GM06990 (cell line): ENCODE measurements around the gene C2CD2L.
"Not testable (repeated sequence)": the region's sequence is repeated elsewhere in the genome, so short reads cannot be mapped to it uniquely, and the experiment has no call there.

Experiments used
- DNase-seq: peaks from one replicate; pipeline ENCODE4 v3.0.0-alpha.2; 2011; ENCODE audit not compliant: insufficient read length; ENCODE audit errors: extremely low read depth
- H3K27me3 ChIP-seq: replicated peaks from 2 replicates; pipeline ENCODE4 v1.6.0; 2011; ENCODE audit warnings: low read length; ENCODE audit not compliant: control insufficient read depth, insufficient read depth
- H3K36me3 ChIP-seq: 2 replicates; pipeline ENCODE4 v1.5.1; 2011; ENCODE audit warnings: low read length; ENCODE audit not compliant: control insufficient read depth, insufficient read depth
- H3K4me3 ChIP-seq: replicated peaks from 2 replicates; pipeline ENCODE4 v1.5.1; 2011; ENCODE audit warnings: low read depth, mild to moderate bottlenecking, control low read depth, low read length
- TF ChIP-seq, protein P1 (sequence below): IDR thresholded peaks from 2 replicates; pipeline ENCODE4 v1.5.1; 2011; ENCODE audit warnings: low read length, control low read depth, mild to moderate bottlenecking, inconsistent platforms; ENCODE audit not compliant: insufficient read depth, poor library complexity, severe bottlenecking

C2CD2L gene

DNA sequence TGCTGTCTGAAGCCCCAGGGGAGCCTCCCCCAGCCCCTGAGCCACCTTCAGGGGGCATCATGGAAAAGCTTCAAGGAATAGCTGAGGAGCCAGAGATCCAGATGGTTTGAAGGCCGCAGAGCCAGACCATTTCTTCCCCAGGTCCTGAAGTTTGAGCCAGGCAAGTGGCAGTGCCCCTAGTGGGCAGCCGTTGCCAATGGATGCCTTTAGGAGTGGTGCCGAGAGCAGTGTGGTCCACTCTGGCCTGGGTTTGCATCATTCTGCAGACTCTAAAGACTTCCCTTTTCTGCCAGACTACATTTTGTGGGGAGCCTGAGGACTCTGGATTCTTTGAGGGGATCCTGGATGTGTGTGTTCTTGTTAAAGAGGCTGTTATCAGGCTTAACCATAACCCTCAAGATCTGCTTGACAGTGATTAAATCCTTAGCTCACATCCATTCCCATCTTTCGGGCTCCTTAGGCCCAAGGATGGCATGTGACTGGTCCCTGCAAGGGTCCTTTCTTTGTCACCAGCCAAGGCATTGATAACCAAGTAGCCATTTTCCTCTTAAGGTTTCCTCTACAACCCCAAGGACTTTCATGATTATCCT lies 27.3 kb downstream of the C2CD2L start:
- Histone ChIP-seq H3K36me3 (peaks cover 27% of the 10 kb centered on the region), H3K4me3 (no peak overlapping the region), H3K27me3 (no peaks in the 10 kb centered on the region)
- no peak for DNase-seq
- TF ChIP-seq, protein P1, sequence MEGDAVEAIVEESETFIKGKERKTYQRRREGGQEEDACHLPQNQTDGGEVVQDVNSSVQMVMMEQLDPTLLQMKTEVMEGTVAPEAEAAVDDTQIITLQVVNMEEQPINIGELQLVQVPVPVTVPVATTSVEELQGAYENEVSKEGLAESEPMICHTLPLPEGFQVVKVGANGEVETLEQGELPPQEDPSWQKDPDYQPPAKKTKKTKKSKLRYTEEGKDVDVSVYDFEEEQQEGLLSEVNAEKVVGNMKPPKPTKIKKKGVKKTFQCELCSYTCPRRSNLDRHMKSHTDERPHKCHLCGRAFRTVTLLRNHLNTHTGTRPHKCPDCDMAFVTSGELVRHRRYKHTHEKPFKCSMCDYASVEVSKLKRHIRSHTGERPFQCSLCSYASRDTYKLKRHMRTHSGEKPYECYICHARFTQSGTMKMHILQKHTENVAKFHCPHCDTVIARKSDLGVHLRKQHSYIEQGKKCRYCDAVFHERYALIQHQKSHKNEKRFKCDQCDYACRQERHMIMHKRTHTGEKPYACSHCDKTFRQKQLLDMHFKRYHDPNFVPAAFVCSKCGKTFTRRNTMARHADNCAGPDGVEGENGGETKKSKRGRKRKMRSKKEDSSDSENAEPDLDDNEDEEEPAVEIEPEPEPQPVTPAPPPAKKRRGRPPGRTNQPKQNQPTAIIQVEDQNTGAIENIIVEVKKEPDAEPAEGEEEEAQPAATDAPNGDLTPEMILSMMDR = peak; percentile 59

DNA sequence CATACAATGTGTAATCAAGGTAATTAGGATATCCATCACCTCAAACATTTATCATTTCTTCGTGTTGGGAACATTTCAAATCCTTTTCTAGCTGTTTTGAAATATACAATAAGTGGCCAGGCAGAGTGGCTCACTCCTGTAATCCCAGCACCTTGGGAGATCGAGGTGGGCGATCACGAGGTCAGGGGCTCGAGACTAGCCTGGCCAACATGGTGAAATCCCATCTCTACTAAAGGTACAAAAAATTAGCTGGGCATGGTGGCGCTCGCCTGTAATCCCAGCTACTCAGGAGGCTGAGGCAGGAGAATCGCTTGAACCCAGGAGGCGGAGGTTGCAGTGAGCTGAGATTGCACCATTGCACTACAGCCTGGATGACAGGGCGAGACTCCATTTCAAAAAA lies 32.1 kb downstream of the C2CD2L start:
- H3K36me3 ChIP-seq, H3K27me3 ChIP-seq: not testable (repeated sequence)

DNA sequence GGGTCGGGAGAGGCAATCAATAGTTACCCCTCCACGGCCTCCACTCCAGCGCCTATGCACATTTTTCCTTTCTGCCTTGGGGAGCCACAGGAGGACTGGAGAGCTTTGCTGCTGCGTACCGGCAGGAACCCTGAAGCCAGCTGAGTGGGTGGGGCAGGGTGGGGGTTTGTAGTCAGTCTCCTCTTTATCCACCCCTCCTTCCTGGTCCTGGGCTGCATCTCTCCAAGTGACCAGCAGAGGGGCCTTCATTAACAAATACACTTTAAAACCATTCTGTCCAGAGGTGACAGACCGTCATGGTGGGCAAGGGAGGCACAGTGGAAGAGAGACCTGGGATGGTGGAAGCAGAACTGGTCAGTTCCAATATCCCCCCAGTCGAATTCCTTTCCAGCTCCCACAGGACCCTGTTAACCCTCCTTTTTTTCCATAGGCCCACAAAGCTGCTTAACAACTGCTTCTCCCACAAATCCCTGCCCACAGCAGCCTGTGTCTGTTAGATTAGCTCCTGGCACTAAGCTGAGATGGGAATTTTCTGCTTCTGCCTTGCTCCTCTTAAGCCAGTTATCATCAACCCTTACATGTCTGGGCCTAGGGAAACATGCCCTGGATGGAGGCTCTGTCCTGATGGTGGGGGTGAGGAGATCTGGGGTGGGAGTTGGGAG lies 37.8 kb downstream of the C2CD2L start:
- H3K36me3 ChIP-seq = no peaks in the 10 kb centered on the region
- DNase-seq = no peak

More for the DNA sequence above, 32.1 kb downstream of the C2CD2L start:
- DNase-seq, H3K4me3 ChIP-seq: not testable (repeated sequence)

DNA sequence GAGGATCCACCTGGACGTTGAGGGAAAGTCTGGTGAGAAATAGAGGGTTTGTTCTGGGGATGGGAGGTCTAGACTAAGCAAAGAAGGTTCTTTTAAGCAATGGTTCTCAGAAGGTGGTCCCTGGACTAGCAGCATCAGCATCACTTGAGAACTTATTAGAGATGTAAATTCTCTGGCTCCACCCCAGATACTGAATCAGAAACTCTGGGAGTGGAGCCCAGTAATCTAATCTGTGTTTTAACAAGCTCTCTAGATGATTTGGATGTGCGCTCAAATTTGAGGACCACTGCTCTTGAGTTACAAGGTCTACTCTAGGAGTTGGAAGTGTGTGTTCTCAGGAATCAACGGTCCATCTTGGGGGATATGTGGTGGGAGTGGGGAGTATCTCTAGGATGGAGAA lies 38.4 kb downstream of the C2CD2L start:
- TF ChIP-seq, protein P1 = no peak
- Histone ChIP-seq H3K36me3 (no peaks in the 10 kb centered on the region), H3K4me3 (no peak overlapping the region), H3K27me3 (peaks cover 3% of the 10 kb centered on the region)
- no peak for DNase-seq

More for the DNA sequence above, 37.8 kb downstream of the C2CD2L start:
- H3K4me3 ChIP-seq = no peak overlapping the region
- H3K27me3 ChIP-seq = no peaks in the 10 kb centered on the region; the same call in none of the 2 replicates
- TF ChIP-seq, protein P1 = peak; percentile 67

DNA sequence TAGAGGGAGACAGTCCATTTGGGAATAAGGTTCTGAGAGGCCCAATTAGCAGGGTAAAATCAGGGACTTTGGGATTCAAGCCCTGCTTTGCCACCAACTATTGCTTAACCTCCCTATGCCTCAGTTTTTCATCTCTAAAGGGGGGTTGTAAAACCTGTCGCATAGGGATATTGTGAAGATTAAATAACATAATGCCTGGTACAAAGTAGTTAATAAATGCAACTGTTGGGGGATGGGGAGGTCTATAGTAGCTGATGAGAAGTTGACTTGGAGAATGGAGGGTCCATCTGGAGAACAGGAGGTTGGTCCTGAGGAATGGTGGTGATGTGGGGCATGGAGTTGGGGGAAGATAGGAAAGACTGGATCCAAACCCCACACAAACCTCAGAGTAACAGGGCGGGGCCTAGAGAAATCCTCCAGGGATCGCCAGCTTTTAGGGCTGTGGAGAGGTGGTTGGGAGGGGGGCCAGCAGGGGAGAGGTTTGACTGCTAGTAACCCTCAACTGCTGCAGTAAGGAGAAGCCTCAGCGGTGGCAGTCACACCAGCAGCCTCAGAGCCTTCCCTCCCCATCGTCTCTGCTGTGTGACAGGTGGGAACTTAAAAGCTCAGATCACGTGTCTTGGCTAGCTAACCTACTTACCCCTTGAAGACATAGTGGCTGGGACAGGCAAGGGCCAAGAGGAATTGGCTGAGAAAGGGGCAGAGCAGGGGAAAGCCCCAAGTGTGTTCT lies 40.6 kb downstream of the C2CD2L start:
- Histone ChIP-seq H3K36me3 (no peaks in the 10 kb centered on the region), H3K4me3 (no peak overlapping the region), H3K27me3 (peaks cover 3% of the 10 kb centered on the region)
- DNase-seq = no peak
- TF ChIP-seq, protein P1 = no peak

DNA sequence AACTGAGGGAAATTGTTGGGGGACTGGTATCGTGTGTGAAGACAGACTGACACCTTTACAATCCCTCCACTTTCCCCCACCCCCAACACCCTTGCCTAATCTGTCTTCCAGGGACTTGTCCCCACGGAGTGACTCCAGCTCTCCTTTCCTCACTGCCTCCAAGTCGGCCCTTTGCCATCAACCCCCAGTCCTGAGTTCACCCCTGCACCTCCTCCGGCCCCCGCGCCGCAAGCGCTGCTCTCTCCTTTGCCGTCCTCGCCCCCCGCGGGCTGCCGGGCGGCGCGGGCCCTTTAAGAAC lies 41.5 kb downstream of the C2CD2L start:
- TF ChIP-seq, protein P1 = no peak
- H3K27me3 ChIP-seq = peaks cover 3% of the 10 kb centered on the region
- peak overlapping the region; percentile 44 for H3K4me3 ChIP-seq
- DNase-seq = no peak
- H3K36me3 ChIP-seq = no peaks in the 10 kb centered on the region
